CD4-positive, alpha-beta memory T cell (primary cell): Measurements from ENCODE around the gene PTCHD1. TPM values are rescaled to one million over a fixed set of nuclear protein-coding genes. Genes with fewer than 3 reads are reported as not detected.

Experiments
- CTCF ChIA-PET: fragments of 350-600 bp; sonication (Branson Sonifier 250); formaldehyde crosslinking; loops from one replicate; lab custom pipeline; 2021; ENCODE audit warnings: inconsistent platforms; ENCODE audit not compliant: partially characterized antibody; lab: Charles Lee
- POLR2A ChIA-PET: fragments of 350-600 bp; sonication (Branson Sonifier 250); formaldehyde crosslinking; loops from one replicate; lab custom pipeline; 2021; ENCODE audit not compliant: partially characterized antibody; lab: Charles Lee
- DNase-seq, 5 donors: peaks; one replicate each; pipeline versions ENCODE4 v3.0.0 to v3.0.0-alpha.2; 2020 to 2022; ENCODE audit warnings: mixed read lengths in 1 of 5
- H3K27ac ChIP-seq: one replicate; pipeline ENCODE4 v1.7.0; 2013; ENCODE audit warnings: low read depth, low read length
- H3K27me3 ChIP-seq: 2 replicates; pipeline ENCODE4 v1.7.0; 2013; ENCODE audit warnings: mild to moderate bottlenecking, low read length, moderate library complexity; ENCODE audit not compliant: insufficient read depth
- H3K36me3 ChIP-seq: 2 replicates; pipeline ENCODE4 v1.7.0; 2013; ENCODE audit warnings: mild to moderate bottlenecking, low read length, moderate library complexity; ENCODE audit not compliant: insufficient read depth
- H3K4me1 ChIP-seq: 2 replicates; pipeline ENCODE4 v1.7.0; 2013; ENCODE audit warnings: mild to moderate bottlenecking, low read length, moderate library complexity; ENCODE audit not compliant: insufficient read depth
- H3K4me3 ChIP-seq, 2 donors: one replicate each; pipeline ENCODE4 v1.7.0; 2013; ENCODE audit warnings: low read length in 2 of 2, mild to moderate bottlenecking in 1 of 2
- H3K9me3 ChIP-seq, 2 donors: one replicate each; pipeline ENCODE4 v1.7.0; 2013; ENCODE audit warnings: low read length in 2 of 2, control low read depth in 1 of 2; ENCODE audit not compliant: control insufficient read depth in 1 of 2
- H3K27ac Mint-ChIP-seq, 7 donors: one replicate each; pipeline ENCODE4 v1.8.0; 2020 to 2021; ENCODE audit warnings: mixed read lengths in 7 of 7, mild to moderate bottlenecking in 6 of 7, inconsistent platforms in 3 of 7, moderate library complexity in 3 of 7
- H3K27me3 Mint-ChIP-seq, 2 donors: one replicate each; pipeline ENCODE4 v1.8.0; 2020 to 2021; ENCODE audit warnings: mixed read lengths in 2 of 2
- H3K36me3 Mint-ChIP-seq, 2 donors: one replicate each; pipeline ENCODE4 v1.8.0; 2020 to 2021; ENCODE audit warnings: mixed read lengths in 2 of 2, inconsistent platforms in 1 of 2, mild to moderate bottlenecking in 1 of 2
- H3K4me1 Mint-ChIP-seq, 4 donors: one replicate each; pipeline ENCODE4 v1.8.0; 2020 to 2021; ENCODE audit warnings: mixed read lengths in 4 of 4, mild to moderate bottlenecking in 1 of 4
- H3K4me3 Mint-ChIP-seq, 8 donors: one replicate each; pipeline ENCODE4 v1.8.0; 2020 to 2021; ENCODE audit warnings: mixed read lengths in 8 of 8, mild to moderate bottlenecking in 7 of 8, moderate library complexity in 6 of 8, inconsistent platforms in 3 of 8
- H3K9me3 Mint-ChIP-seq, 8 donors: one replicate each; pipeline ENCODE4 v1.8.0; 2020 to 2021; ENCODE audit warnings: mixed read lengths in 8 of 8, mild to moderate bottlenecking in 5 of 8, inconsistent platforms in 3 of 8, moderate library complexity in 1 of 8
- intact Hi-C: fragments of 100-400 bp; cut with micrococcal nuclease; formaldehyde crosslinking; loops from one replicate; pipeline ENCODE4 v1.15.1; 2023
- polyA plus RNA-seq, 2 donors: library from polyadenylated mRNA; unstranded; fragments of 300-500 nt; fragmentation: Illumina TruSeq; gene quantifications; one replicate each; pipeline ENCODE4 v1.2.3, GENCODE V29; 2021
- total RNA-seq, 2 experiments: library from RNA; stranded (reverse); gene quantifications; one replicate each; pipeline ENCODE4 v1.2.3, GENCODE V29; 2021

PTCHD1 gene
- total and polyA plus RNA-seq, 4 experiments from 2014 or later, result not detected

DNA sequence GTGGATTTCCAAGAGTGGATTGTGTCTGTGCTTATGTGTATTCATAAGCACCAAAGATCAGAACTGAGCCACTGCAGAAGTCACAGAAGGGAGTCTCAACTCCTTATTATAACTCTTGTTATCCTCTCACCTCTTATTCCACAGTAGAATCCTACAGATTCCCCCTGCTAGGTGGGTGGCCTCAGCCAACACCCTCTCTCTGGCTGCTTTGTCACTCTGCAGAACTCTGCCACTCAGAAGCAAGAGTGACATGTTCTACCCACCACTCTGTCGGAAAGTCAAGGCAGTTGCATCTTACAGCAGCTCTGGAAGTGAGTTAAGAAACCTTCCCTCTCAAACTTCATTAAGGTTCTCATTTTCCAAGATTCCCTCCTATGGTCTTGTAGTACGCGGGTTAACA, 41.9 kb downstream of the PTCHD1 start:
- DNase-seq, result no peak
- Histone ChIP-seq H3K36me3 (no peaks in the 10 kb centered on the region), H3K27ac (no peak overlapping the region), H3K27me3 (no peaks in the 10 kb centered on the region), H3K9me3 (no peaks in the 10 kb centered on the region), H3K4me3 (no peak overlapping the region), H3K4me1 (no peaks in the 10 kb centered on the region)
- intact Hi-C loops, result no loop called here
- Mint-ChIP-seq H3K4me1 (peaks cover 0 to 4% (median 1%) of the 10 kb centered on the region in 4 donors), H3K27ac (no peak overlapping the region), H3K9me3 (no peaks in the 10 kb centered on the region), H3K27me3 (peaks cover 0 to 5% of the 10 kb centered on the region in 2 donors), H3K4me3 (no peak overlapping the region), H3K36me3 (no peaks in the 10 kb centered on the region)
- ChIA-PET CTCF (no interaction called here), POLR2A (no interaction called here)

DNA sequence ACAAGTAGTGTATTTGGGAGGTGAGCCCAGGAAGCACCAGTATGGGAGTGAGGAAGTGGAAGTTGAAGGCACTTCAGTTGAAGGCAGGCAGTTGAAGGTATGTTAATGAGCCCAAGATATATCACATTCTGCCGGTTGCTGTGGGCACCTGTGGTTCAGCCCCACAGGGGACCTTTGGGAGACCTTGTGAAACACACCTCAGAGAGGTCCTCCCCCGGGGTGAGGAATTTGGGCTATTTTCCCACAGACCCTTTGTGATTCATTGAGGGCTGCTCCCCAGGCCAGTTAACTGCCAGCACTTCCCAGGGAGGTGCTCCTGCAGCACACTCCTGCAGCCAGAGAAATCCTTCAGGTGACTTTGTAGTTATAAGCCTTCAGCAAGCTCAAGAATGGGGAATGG, 45.9 kb downstream of the PTCHD1 start:
- Histone ChIP-seq H3K27me3 (no peaks in the 10 kb centered on the region), H3K4me1 (no peaks in the 10 kb centered on the region), H3K4me3 (no peak overlapping the region), H3K9me3 (no peaks in the 10 kb centered on the region), H3K36me3 (no peaks in the 10 kb centered on the region), H3K27ac (no peak overlapping the region)
- POLR2A ChIA-PET, result no interaction called here
- H3K27me3 Mint-ChIP-seq, result peaks cover 2 to 7% of the 10 kb centered on the region in 2 donors
- DNase-seq, result no peak
- H3K4me1 Mint-ChIP-seq, result peaks cover 1 to 8% (median 5%) of the 10 kb centered on the region in 4 donors
- no peak overlapping the region for H3K4me3 Mint-ChIP-seq
- peaks cover 0 to 1% (median 0%) of the 10 kb centered on the region in 8 donors for H3K9me3 Mint-ChIP-seq
- no peak overlapping the region for H3K27ac Mint-ChIP-seq
- intact Hi-C loops, result no loop called here
- CTCF ChIA-PET, result no interaction called here
- no peaks in the 10 kb centered on the region for H3K36me3 Mint-ChIP-seq

DNA sequence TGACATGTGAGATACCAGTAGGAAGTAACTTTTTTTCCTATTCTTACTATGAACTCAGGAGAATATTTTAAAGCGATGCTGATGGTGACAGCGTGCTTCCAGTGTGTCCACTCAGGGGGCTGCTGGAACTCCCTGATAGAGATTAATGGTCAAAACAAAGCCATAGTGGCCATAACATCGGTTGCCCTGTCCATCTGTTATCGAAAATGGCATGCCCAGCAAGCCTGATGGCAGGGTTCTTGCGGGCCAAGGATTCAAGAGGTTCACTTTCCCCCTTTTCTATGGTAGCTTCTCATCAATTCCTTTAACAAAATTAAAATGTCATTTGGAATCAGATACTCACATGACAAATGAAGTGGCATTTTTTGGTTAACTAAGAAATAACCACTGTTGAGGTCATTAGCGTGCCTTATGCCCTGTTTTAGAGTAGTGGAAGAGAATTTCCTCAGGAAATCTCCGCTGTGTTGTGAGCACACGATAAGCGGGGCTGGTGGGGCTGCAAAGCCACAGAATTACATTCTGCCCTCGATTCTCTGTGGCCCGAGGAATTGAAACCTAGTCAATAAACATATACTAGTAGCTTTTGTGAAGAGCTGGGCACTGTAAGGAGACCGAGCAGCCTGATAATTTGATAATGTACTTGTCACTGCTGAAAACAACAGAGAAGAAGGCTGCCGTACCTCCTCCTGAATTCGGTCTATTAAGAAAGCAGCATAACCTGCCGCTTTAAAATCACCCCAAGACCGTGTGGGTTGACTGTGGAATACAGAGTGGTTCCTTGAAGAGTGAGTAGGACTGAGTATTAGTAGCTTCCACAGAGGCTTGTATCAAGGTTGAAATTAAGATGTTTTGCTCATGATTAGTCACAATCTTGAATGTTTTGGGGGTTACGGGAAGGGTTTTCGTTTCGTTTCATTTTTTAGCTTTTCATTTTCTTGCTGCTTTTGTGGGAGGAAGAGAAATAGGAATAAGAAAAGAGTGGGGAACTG, 46.7 kb downstream of the PTCHD1 start:
- ChIA-PET CTCF (no interaction called here), POLR2A (no interaction called here)
- no peaks in the 10 kb centered on the region for H3K36me3 Mint-ChIP-seq
- peaks cover 0 to 1% (median 0%) of the 10 kb centered on the region in 8 donors for H3K9me3 Mint-ChIP-seq
- no peak overlapping the region for H3K27ac Mint-ChIP-seq
- H3K27ac ChIP-seq, result no peak overlapping the region
- H3K9me3 ChIP-seq, result no peaks in the 10 kb centered on the region
- no peaks in the 10 kb centered on the region for H3K36me3 ChIP-seq
- no peaks in the 10 kb centered on the region for H3K4me1 ChIP-seq
- intact Hi-C loops, result no loop called here
- DNase-seq, result no peak
- H3K4me3 ChIP-seq, result no peak overlapping the region
- H3K27me3 Mint-ChIP-seq, result peaks cover 2 to 7% of the 10 kb centered on the region in 2 donors
- no peaks in the 10 kb centered on the region for H3K27me3 ChIP-seq
- H3K4me1 Mint-ChIP-seq, result peaks cover 1 to 8% (median 5%) of the 10 kb centered on the region in 4 donors
- H3K4me3 Mint-ChIP-seq, result peak overlapping the region in 2 of 8 donors; percentile 38 to 41

DNA sequence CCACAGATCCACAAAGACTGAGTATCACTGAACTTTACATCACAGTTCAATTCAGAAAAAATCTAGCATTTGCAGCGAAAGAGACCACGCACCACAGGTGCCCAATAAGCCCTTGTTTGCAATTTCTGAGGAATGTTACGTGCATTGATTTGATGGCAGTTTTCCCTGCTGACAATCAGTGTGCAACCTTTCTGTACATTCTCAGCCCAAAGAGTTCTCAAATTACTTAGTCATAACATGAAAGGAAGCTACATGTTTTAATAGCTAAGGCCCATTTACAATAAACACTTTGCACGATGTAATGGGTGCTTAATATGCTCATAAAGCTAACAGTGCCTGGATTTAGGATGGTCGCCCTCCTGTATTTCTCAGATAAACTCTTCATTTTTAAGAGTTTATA, 47.9 kb downstream of the PTCHD1 start:
- intact Hi-C loops, result no loop called here
- Histone ChIP-seq H3K4me3 (no peak overlapping the region), H3K36me3 (no peaks in the 10 kb centered on the region), H3K4me1 (no peaks in the 10 kb centered on the region), H3K27ac (no peak overlapping the region), H3K9me3 (no peaks in the 10 kb centered on the region), H3K27me3 (no peaks in the 10 kb centered on the region)
- Mint-ChIP-seq H3K27me3 (peaks cover 2 to 7% of the 10 kb centered on the region in 2 donors), H3K36me3 (no peaks in the 10 kb centered on the region), H3K4me3 (no peak overlapping the region), H3K4me1 (peaks cover 1 to 8% (median 5%) of the 10 kb centered on the region in 4 donors), H3K9me3 (peaks cover 0 to 1% (median 0%) of the 10 kb centered on the region in 8 donors), H3K27ac (no peak overlapping the region)
- DNase-seq, result no peak
- CTCF ChIA-PET, result no interaction called here
- POLR2A ChIA-PET, result no interaction called here

DNA sequence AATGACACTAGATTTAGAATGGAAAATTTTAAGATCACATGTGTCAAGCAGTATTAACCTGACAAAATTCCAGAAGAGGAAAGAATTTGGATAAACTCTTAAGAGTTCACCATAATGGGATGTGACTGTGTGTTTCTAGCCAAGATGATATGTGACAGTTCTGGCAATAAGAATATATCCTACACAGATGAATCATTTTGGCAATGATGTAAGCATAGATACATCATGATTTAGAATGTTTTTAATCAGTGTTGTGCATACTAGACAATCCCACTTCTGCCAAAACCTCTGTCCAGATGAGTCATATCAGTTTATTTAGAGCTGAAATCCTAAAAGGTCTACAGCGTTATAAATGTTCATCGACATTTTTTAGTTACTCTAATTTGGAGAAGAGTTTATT, 48.8 kb downstream of the PTCHD1 start:
- intact Hi-C loops, result no loop called here
- Histone ChIP-seq H3K27ac (no peak overlapping the region), H3K4me3 (no peak overlapping the region), H3K36me3 (no peaks in the 10 kb centered on the region), H3K4me1 (no peaks in the 10 kb centered on the region), H3K9me3 (no peaks in the 10 kb centered on the region), H3K27me3 (no peaks in the 10 kb centered on the region)
- DNase-seq, result no peak
- Mint-ChIP-seq H3K36me3 (no peaks in the 10 kb centered on the region), H3K4me3 (no peak overlapping the region), H3K27ac (no peak overlapping the region), H3K9me3 (peaks cover 0 to 1% (median 0%) of the 10 kb centered on the region in 8 donors), H3K4me1 (peaks cover 1 to 8% (median 5%) of the 10 kb centered on the region in 4 donors), H3K27me3 (peaks cover 2 to 7% of the 10 kb centered on the region in 2 donors)
- POLR2A ChIA-PET, result no interaction called here
- CTCF ChIA-PET, result no interaction called here

DNA sequence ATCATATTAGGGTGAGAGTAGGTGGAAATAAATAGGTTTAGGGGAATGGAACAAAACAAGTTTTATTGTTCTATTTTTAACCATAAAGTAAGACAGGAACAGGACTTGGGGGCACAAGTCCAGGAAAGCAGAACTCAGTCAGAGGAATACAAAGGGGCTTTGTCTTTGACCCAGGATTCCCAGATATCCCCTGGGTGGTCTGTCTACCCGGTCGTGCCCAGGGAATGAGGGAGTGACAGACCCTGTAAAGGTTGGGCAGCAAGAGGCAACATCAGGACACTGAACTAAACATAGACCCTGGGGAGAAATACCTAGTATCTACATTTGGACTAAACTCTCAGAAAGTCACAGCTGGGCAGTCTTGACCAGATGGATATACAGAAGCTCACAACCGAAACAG, 50.6 kb downstream of the PTCHD1 start:
- H3K36me3 Mint-ChIP-seq, result no peaks in the 10 kb centered on the region
- no peaks in the 10 kb centered on the region for H3K27me3 ChIP-seq
- H3K4me1 ChIP-seq, result no peaks in the 10 kb centered on the region
- H3K9me3 ChIP-seq, result no peaks in the 10 kb centered on the region
- H3K27me3 Mint-ChIP-seq, result peaks cover 2 to 5% of the 10 kb centered on the region in 2 donors
- no peak overlapping the region for H3K4me3 Mint-ChIP-seq
- no peak overlapping the region for H3K4me3 ChIP-seq
- ChIA-PET POLR2A (no interaction called here), CTCF (no interaction called here)
- H3K27ac ChIP-seq, result no peak overlapping the region
- no peak for DNase-seq
- H3K27ac Mint-ChIP-seq, result no peak overlapping the region
- intact Hi-C loops, result no loop called here
- H3K4me1 Mint-ChIP-seq, result peaks cover 1 to 8% (median 5%) of the 10 kb centered on the region in 4 donors
- H3K36me3 ChIP-seq, result no peaks in the 10 kb centered on the region
- peaks cover 0 to 1% (median 0%) of the 10 kb centered on the region in 8 donors for H3K9me3 Mint-ChIP-seq

DNA sequence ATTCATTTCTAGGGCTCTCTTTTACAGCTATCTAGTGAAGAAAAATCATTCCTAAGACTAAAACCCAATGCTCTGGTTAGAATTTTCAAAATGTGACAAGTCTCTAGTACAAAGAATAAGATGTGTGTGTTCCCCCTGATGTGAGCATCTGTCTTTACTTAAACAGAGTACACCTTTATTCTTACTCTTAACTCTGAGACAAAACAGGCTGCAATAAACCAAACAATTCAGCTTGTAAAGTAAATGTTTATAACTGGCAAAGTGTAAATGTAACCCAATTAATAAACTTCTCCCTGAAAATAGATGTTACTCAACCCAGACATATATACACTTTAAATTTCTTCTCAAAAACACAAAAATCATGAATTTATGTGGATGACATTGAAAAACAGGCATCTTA, 51.6 kb downstream of the PTCHD1 start:
- Histone ChIP-seq H3K4me3 (no peak overlapping the region), H3K9me3 (no peaks in the 10 kb centered on the region), H3K4me1 (no peaks in the 10 kb centered on the region), H3K36me3 (no peaks in the 10 kb centered on the region), H3K27me3 (no peaks in the 10 kb centered on the region), H3K27ac (no peak overlapping the region)
- Mint-ChIP-seq H3K36me3 (no peaks in the 10 kb centered on the region), H3K9me3 (peaks cover 0 to 1% (median 0%) of the 10 kb centered on the region in 8 donors), H3K4me3 (no peak overlapping the region), H3K27ac (no peak overlapping the region), H3K27me3 (peaks cover 2 to 5% of the 10 kb centered on the region in 2 donors), H3K4me1 (peaks cover 1 to 7% (median 5%) of the 10 kb centered on the region in 4 donors)
- DNase-seq, result no peak
- intact Hi-C loops, result no loop called here
- CTCF ChIA-PET, result no interaction called here
- POLR2A ChIA-PET, result no interaction called here
